ENCODE data around the gene TACC2.

DNA sequence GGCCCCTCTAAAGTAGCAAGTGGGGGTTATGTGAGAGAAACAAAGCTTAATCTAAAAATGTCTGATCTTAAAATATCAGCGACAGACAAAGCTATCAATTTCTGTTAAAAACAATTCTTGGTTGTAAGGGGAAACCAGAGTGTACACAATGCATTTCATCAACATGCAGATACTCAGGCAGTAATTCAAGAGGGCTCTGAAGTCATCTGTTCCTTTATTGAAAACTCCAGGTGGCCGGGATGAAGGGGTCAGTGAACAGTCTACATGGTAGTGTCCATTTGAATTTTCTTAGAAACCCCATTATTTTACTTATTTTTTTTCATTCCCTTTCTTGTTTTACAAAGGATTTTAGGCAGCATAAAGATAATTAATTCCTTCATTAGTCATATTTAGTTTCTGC lies 245.5 kb downstream of the TACC2 start:
- TF ChIP-seq, protein P1, sequence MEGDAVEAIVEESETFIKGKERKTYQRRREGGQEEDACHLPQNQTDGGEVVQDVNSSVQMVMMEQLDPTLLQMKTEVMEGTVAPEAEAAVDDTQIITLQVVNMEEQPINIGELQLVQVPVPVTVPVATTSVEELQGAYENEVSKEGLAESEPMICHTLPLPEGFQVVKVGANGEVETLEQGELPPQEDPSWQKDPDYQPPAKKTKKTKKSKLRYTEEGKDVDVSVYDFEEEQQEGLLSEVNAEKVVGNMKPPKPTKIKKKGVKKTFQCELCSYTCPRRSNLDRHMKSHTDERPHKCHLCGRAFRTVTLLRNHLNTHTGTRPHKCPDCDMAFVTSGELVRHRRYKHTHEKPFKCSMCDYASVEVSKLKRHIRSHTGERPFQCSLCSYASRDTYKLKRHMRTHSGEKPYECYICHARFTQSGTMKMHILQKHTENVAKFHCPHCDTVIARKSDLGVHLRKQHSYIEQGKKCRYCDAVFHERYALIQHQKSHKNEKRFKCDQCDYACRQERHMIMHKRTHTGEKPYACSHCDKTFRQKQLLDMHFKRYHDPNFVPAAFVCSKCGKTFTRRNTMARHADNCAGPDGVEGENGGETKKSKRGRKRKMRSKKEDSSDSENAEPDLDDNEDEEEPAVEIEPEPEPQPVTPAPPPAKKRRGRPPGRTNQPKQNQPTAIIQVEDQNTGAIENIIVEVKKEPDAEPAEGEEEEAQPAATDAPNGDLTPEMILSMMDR (IDR thresholded peaks at IDR 0.05; ENCODE audit: extremely low read depth in 1 of 2, insufficient read depth in 1 of 2, low read depth in 1 of 2, low read length in 2 of 2) = no peak
- TF ChIP-seq EZH2 (IDR thresholded peaks at IDR 0.05; ENCODE audit: borderline replicate concordance, low read depth, low read length, severe bottlenecking) = no peak
- no peak for TF ChIP-seq POLR2A (IDR thresholded peaks at IDR 0.05; ENCODE audit: low read depth, low read length)
- no peak for TF ChIP-seq MYC (IDR thresholded peaks at IDR 0.05; ENCODE audit: low read depth, low read length)
- no peak for TF ChIP-seq MAX (IDR thresholded peaks at IDR 0.05; ENCODE audit: insufficient read depth, insufficient read length)
- no peak for TF ChIP-seq JUN (IDR thresholded peaks at IDR 0.05; ENCODE audit: borderline replicate concordance, insufficient read depth, insufficient read length, low read depth)
- no peak for TF ChIP-seq POLR2AphosphoS5 (IDR thresholded peaks at IDR 0.05; ENCODE audit: insufficient read depth, low read depth, low read length)
- TF ChIP-seq FOS (IDR thresholded peaks at IDR 0.05; ENCODE audit: borderline replicate concordance, insufficient read depth, low read length) = no peak
- no peak for TF ChIP-seq GATA2 (IDR thresholded peaks at IDR 0.05; ENCODE audit: insufficient read depth, insufficient read length, low read depth, low read length)
